Left ventricle myocardium inferior (tissue), 1 donor: ENCODE results near the gene SORCS2. TPM values are rescaled to one million over a fixed set of nuclear protein-coding genes. Genes with fewer than 3 reads are reported as not detected.

Experiments used
- DNase-seq: peaks from one replicate; pipeline ENCODE4 v3.0.0-alpha.2; 2020
- H3K27ac ChIP-seq: fragments of 200-600 bp; replicated peaks from 2 replicates; pipeline ENCODE4 v1.8.0; 2021
- H3K27me3 ChIP-seq: fragments of 200-600 bp; 2 replicates; pipeline ENCODE4 v1.8.0; 2021; ENCODE audit warnings: low read depth
- H3K36me3 ChIP-seq: fragments of 200-600 bp; 2 replicates; pipeline ENCODE4 v1.8.0; 2021
- H3K4me1 ChIP-seq: fragments of 200-600 bp; 2 replicates; pipeline ENCODE4 v1.8.0; 2021
- H3K4me3 ChIP-seq: fragments of 200-600 bp; 2 replicates; pipeline ENCODE4 v1.8.0; 2021; ENCODE audit warnings: mild to moderate bottlenecking, moderate library complexity
- H3K9me3 ChIP-seq: fragments of 200-600 bp; replicated peaks from 2 replicates; pipeline ENCODE4 v1.8.0; 2021
- intact Hi-C: fragments of 100-400 bp; cut with micrococcal nuclease; formaldehyde crosslinking; loops from one replicate; pipeline ENCODE4 v1.11.0; 2022
- total RNA-seq: library from RNA; stranded (reverse); fragmentation: NEBNext Ultra II Directional; extraction: Animal tissue kit (Norgen Biotek cat#: 25700); gene quantifications from one replicate; pipeline ENCODE4 v1.2.1, GENCODE V29; 2021
- TF ChIP-seq, protein P1 (sequence below): fragments of 200-600 bp; IDR thresholded peaks from 2 replicates; pipeline ENCODE4 v1.8.0; 2021; ENCODE audit warnings: antibody characterized with exemption, mild to moderate bottlenecking, borderline replicate concordance
- donor health status: DM: no; HTN: yes; CAD: no; lungs with severe emphysema.

The SORCS2 gene
- total RNA-seq, 1 donor from 2014 or later = 1.2 TPM

- no peaks in the 10 kb centered on the region for H3K36me3 ChIP-seq
- no peak for DNase-seq
- no peaks in the 10 kb centered on the region for H3K27me3 ChIP-seq
- peaks cover 6% of the 10 kb centered on the region for H3K9me3 ChIP-seq
- H3K27ac ChIP-seq = no peak overlapping the region
- no peak overlapping the region for H3K4me3 ChIP-seq
- intact Hi-C loops = no loop called here
- H3K4me1 ChIP-seq = peaks cover 40% of the 10 kb centered on the region
- TF ChIP-seq, protein P1, sequence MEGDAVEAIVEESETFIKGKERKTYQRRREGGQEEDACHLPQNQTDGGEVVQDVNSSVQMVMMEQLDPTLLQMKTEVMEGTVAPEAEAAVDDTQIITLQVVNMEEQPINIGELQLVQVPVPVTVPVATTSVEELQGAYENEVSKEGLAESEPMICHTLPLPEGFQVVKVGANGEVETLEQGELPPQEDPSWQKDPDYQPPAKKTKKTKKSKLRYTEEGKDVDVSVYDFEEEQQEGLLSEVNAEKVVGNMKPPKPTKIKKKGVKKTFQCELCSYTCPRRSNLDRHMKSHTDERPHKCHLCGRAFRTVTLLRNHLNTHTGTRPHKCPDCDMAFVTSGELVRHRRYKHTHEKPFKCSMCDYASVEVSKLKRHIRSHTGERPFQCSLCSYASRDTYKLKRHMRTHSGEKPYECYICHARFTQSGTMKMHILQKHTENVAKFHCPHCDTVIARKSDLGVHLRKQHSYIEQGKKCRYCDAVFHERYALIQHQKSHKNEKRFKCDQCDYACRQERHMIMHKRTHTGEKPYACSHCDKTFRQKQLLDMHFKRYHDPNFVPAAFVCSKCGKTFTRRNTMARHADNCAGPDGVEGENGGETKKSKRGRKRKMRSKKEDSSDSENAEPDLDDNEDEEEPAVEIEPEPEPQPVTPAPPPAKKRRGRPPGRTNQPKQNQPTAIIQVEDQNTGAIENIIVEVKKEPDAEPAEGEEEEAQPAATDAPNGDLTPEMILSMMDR = no peak
These were observed 60.4 kb downstream of the SORCS2 start for GRCh38 chr4:7252510-7253340.

DNA sequence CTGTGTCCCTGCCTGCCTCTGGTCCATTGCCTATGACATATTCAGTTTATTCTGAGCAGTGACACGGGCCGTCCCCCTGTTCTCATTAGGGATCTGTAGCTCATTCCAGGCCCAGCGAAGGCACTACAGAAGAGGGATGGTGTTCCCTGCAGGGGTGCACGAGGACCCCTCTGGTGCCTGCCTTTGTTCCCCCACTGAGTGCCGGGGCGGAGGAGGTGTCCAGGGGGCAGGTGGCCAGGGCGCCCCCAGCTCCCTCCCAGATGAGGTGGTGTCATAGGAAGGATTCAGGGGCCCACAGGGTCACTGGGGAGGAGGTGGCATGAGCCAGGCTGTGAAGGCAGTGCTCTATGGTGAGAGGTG is 61.0 kb downstream of the SORCS2 start:
- peaks cover 6% of the 10 kb centered on the region for H3K9me3 ChIP-seq
- H3K4me1 ChIP-seq = peaks cover 46% of the 10 kb centered on the region
- intact Hi-C loops = no loop called here
- no peak for DNase-seq
- no peak overlapping the region for H3K27ac ChIP-seq
- H3K4me3 ChIP-seq = no peak overlapping the region
- TF ChIP-seq, protein P1 = no peak
- H3K27me3 ChIP-seq = no peaks in the 10 kb centered on the region
- no peaks in the 10 kb centered on the region for H3K36me3 ChIP-seq

DNA sequence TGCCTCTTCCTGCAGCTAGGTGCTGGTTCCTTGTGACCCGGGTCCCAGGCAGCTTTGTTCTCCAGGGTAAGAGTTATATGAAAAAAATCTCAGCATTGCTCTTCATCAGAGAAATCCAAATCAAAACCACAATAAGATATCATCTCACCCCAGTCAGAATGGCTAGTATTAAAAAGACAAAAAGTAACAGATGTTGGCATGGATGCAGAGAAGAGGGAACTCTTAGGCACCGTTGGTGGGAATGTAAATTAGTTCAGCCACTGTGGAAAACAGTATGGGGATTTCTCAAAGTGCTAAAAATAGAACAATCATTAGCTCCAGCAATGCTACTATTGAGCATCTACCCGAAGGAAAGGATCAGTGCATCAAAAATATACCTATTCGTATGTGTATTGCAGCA is 61.5 kb downstream of the SORCS2 start:
- H3K4me1 ChIP-seq = peaks cover 46% of the 10 kb centered on the region
- H3K27ac ChIP-seq = no peak overlapping the region
- DNase-seq = no peak
- no peaks in the 10 kb centered on the region for H3K27me3 ChIP-seq
- H3K36me3 ChIP-seq = no peaks in the 10 kb centered on the region
- no peak overlapping the region for H3K4me3 ChIP-seq
- TF ChIP-seq, protein P1 = no peak
- H3K9me3 ChIP-seq = peaks cover 5% of the 10 kb centered on the region
- intact Hi-C loops = no loop called here

DNA sequence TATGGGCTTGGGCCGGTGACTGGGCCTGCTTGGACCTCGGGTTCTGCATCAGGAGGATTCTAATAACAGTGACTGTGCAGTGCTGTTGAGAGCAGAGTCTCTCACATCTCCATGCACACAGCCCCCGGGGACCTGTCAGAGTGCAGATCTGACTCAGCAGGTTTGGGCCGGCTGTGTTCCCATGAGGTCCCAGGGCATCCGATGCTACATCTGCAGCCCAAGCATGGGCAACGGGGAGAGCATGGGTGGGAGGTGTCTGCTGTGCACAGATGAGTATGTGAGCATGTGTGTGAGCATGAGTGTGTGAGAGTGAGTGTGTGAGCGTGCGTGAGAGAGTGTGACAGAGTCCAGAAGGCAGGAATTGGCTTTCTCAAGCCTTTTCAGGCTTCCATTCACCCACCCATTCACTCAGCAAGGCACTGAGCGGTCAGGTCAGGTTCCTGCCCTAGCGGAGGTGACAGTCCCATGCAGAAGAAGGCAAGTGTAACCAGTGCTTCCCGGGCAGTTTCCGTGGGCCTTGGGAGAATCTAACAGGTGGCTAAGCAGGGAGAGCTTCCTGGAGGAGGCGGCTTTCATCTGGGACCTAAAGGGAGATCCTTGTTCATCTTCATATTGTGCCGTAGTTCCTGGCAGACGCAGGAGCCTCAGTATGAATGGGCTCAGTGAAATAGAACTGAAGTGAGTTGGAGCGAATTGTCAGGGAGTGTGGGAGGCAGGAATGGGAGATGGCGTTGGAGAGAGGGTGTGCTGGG is 62.6 kb downstream of the SORCS2 start:
- intact Hi-C loops = no loop called here
- Histone ChIP-seq H3K9me3 (no peaks in the 10 kb centered on the region), H3K36me3 (no peaks in the 10 kb centered on the region), H3K4me1 (peaks cover 46% of the 10 kb centered on the region), H3K27me3 (no peaks in the 10 kb centered on the region), H3K4me3 (no peak overlapping the region), H3K27ac (no peak overlapping the region)
- peak; percentile 42 for DNase-seq
- TF ChIP-seq, protein P1 = no peak

DNA sequence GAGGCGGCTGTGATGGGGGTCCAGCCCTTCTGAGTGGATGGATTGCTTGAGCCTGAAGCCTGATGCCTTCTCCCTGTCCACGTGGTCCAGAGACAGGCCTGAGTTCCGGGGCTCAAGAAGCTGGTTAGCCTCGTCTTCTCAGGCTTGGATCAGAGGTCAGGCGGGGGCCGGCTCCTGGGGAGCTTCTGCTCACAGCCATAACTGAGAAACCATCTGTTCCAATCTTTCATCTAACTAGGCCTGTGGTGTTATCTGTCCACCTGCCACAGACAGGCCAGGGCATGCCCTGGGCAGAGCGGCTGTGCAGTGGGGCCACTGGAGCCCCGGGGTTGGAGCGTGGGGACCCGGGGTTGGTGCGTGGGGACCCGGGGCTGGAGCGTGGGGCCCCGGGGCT is 63.1 kb downstream of the SORCS2 start:
- intact Hi-C loops = no loop called here
- Histone ChIP-seq H3K9me3 (no peaks in the 10 kb centered on the region), H3K36me3 (no peaks in the 10 kb centered on the region), H3K4me1 (peaks cover 49% of the 10 kb centered on the region), H3K27me3 (no peaks in the 10 kb centered on the region), H3K27ac (no peak overlapping the region), H3K4me3 (no peak overlapping the region)
- DNase-seq = no peak
- TF ChIP-seq, protein P1 = no peak
